HepG2 (cell line): ENCODE data around the gene SCFD2. TPM values are rescaled to one million over a fixed set of nuclear protein-coding genes. Genes with fewer than 3 reads are reported as not detected.
"Not testable (repeated sequence)": the region's sequence is repeated elsewhere in the genome, so short reads cannot be mapped to it uniquely, and the experiment has no call there.

Source experiments
- ATAC-seq: fragments of 200-7000 bp; cut with Tn5 transposase; 3 replicates; pipeline ENCODE4 v1.9.1; 2020; ENCODE audit warnings: mild to moderate bottlenecking, moderate library complexity
- BruUV-seq: library from RNA; stranded (reverse); fragments of 400-500 nt; replicated peaks from 2 replicates; lab custom pipeline; 2021; lab: Mats Ljungman, UMichigan
- CTCF ChIA-PET: fragments of 300-600 bp; formaldehyde crosslinking; extraction: SDS; loops from one replicate; lab custom pipeline; 2021; ENCODE audit warnings: low total read pairs, inconsistent platforms, low intra/inter-chr PET ratio; lab: Yijun Ruan, JAX
- POLR2A ChIA-PET: fragments of 350-600 bp; sonication (Branson Sonifier 250); formaldehyde crosslinking; loops from one replicate; lab custom pipeline; 2020; ENCODE audit warnings: antibody characterized with exemption, inconsistent platforms; lab: Yijun Ruan, JAX
- DNase-seq: peaks from one replicate; pipeline ENCODE4 v3.0.0-alpha.2; 2015; ENCODE audit warnings: low spot score
- FAIRE-seq: peaks from 3 replicates; lab custom pipeline; 2011; peaks lifted over from hg19 to GRCh38; lab: Jason Lieb, UNC
- H2AFZ ChIP-seq: one replicate; pipeline ENCODE4 v1.6.1; 2011; ENCODE audit warnings: low read length, inconsistent platforms
- H3K27ac ChIP-seq: fragments of 300-600 bp; 3 replicates; pipeline ENCODE4 v1.8.0; 2011; ENCODE audit warnings: mixed run types, mild to moderate bottlenecking, mixed read lengths, low read length, inconsistent platforms; ENCODE audit not compliant: insufficient read depth; ENCODE audit errors: extremely low read length
- H3K27me3 ChIP-seq, 2 experiments: fragments of 200-600 bp in 1 of 2; 2 replicates in 1 of 2; 3 replicates in 1 of 2; pipeline versions ENCODE4 v1.6.0 to v1.8.0; 2011; ENCODE audit warnings: low read length in 2 of 2, mild to moderate bottlenecking in 2 of 2, moderate library complexity in 2 of 2, inconsistent platforms in 1 of 2; ENCODE audit not compliant: insufficient read depth in 2 of 2, control insufficient read depth in 1 of 2
- H3K36me3 ChIP-seq, 2 experiments: fragments of 200-600 bp in 1 of 2; replicated peaks in 1 of 2; 2 replicates in 1 of 2; 3 replicates in 1 of 2; pipeline versions ENCODE4 v1.5.1 to v1.8.0; 2011; ENCODE audit warnings: low read length in 2 of 2, inconsistent platforms in 1 of 2; ENCODE audit not compliant: insufficient read depth in 2 of 2, control insufficient read depth in 1 of 2
- H3K4me1 ChIP-seq: 2 replicates; pipeline ENCODE4 v1.5.1; 2012; ENCODE audit warnings: low read length, inconsistent platforms; ENCODE audit not compliant: insufficient read depth
- H3K4me2 ChIP-seq: 2 replicates; pipeline ENCODE4 v1.6.0; 2011; ENCODE audit warnings: low read depth, low read length, inconsistent platforms
- H3K4me3 ChIP-seq, 3 experiments: fragments of 200-600 bp in 1 of 3; sonication (generic), shearing (Covaris generic) in 1 of 3; replicated peaks in 1 of 3; 2 replicates each; pipeline ENCODE4 v1.5.1; 2011 to 2016; ENCODE audit warnings: low read length in 3 of 3, inconsistent platforms in 2 of 3, low read depth in 2 of 3, mild to moderate bottlenecking in 2 of 3, control low read depth in 1 of 3, mixed read lengths in 1 of 3; ENCODE audit not compliant: insufficient read depth in 1 of 3
- H3K79me2 ChIP-seq: one replicate; pipeline ENCODE4 v1.6.1; 2011; ENCODE audit warnings: low read length, inconsistent platforms; ENCODE audit not compliant: insufficient read depth
- H3K9ac ChIP-seq: 2 replicates; pipeline ENCODE4 v1.6.0; 2011; ENCODE audit warnings: mild to moderate bottlenecking, low read depth, low read length, inconsistent platforms; ENCODE audit not compliant: insufficient read depth
- H3K9me3 ChIP-seq: 2 replicates; pipeline ENCODE4 v1.5.1; 2012; ENCODE audit warnings: mild to moderate bottlenecking, low read length
- H4K20me1 ChIP-seq: 2 replicates; pipeline ENCODE4 v1.6.0; 2011; ENCODE audit warnings: inconsistent platforms, mild to moderate bottlenecking, low read length, moderate library complexity; ENCODE audit not compliant: insufficient read depth
- CBX2 ChIP-seq, 2 experiments: fragments of 200-600 bp in 1 of 2; sonication (generic); formaldehyde crosslinking in 1 of 2; IDR thresholded peaks; 2 replicates each; pipeline versions ENCODE4 v1.7.0 to v1.8.1; 2018 to 2022; ENCODE audit warnings: low read depth in 2 of 2, low read length in 1 of 2, mild to moderate bottlenecking in 1 of 2, missing genetic modification reagents in 1 of 2
- GATAD1 ChIP-seq: IDR thresholded peaks from 2 replicates; pipeline ENCODE4 v1.6.1; 2016; ENCODE audit warnings: missing genetic modification reagents, missing compliant biosample characterization
- HHEX ChIP-seq: IDR thresholded peaks from 2 replicates; pipeline ENCODE4 v1.6.1; 2016; ENCODE audit warnings: control low read depth
- HINFP ChIP-seq: sonication (generic); formaldehyde crosslinking; IDR thresholded peaks from 2 replicates; pipeline ENCODE4 v1.4.0; 2020; ENCODE audit warnings: low read depth, mild to moderate bottlenecking, missing genetic modification reagents
- MXI1 ChIP-seq: IDR thresholded peaks from 3 replicates; pipeline ENCODE4 v1.6.1; 2012; ENCODE audit warnings: low read depth, low read length, inconsistent platforms, borderline replicate concordance
- RFXAP ChIP-seq: sonication (generic); formaldehyde crosslinking; IDR thresholded peaks from 2 replicates; pipeline ENCODE4 v1.4.0; 2020; ENCODE audit warnings: missing genetic modification reagents, borderline replicate concordance
- ZNF142 ChIP-seq: sonication (generic); formaldehyde crosslinking; IDR thresholded peaks from 2 replicates; pipeline ENCODE4 v1.4.0; 2020; ENCODE audit warnings: missing genetic modification reagents
- ZNF564 ChIP-seq: sonication (generic); formaldehyde crosslinking; IDR thresholded peaks from 2 replicates; pipeline ENCODE4 v1.8.1; 2023; ENCODE audit warnings: mild to moderate bottlenecking, missing genetic modification reagents
- ZNF660 ChIP-seq: sonication (generic); formaldehyde crosslinking; IDR thresholded peaks from 2 replicates; pipeline ENCODE4 v1.5.1; 2020; ENCODE audit warnings: mild to moderate bottlenecking, low read depth, missing genetic modification reagents, borderline replicate concordance
- WGBS: methylation state at CpG from one replicate; pipeline ENCODE4 v1.1.6; 2017; ENCODE audit warnings: low lambda C conversion rate; 5-methylcytosine and 5-hydroxymethylcytosine counted together
- in situ Hi-C: cut with HindIII; loops from 2 replicates; pipeline ENCODE4 v1.10.0; 2017; ENCODE audit warnings: low pct_unique_long_range_greater_than_20kb; ENCODE audit not compliant: extremely low pct_ligation_motif_present
- intact Hi-C: fragments of 100-400 bp; cut with micrococcal nuclease; formaldehyde crosslinking; loops from one replicate; pipeline ENCODE4 v1.10.0; 2022; ENCODE audit not compliant: unreplicated experiment
- polyA plus RNA-seq, 8 experiments: library from polyadenylated mRNA; depleted of rRNA in 3 of 8; stranded (reverse) in 7 of 8; unstranded in 1 of 8; fragments of >200 nt; fragmentation: Illumina TruSeq in 4 of 8; extraction: Trizol in 4 of 8; gene quantifications; 2 replicates each; pipeline versions ENCODE4 v1.2.1 to v1.2.3, GENCODE V29; 2011 to 2016; ENCODE audit warnings: low read depth in 4 of 8, missing spikeins in 1 of 8, mixed read lengths in 1 of 8; ENCODE audit not compliant: insufficient read depth in 1 of 8
- total RNA-seq, 5 experiments: library from RNA; depleted of rRNA; stranded (reverse); fragments of >200 nt; fragmentation: Illumina TruSeq; extraction: Trizol; gene quantifications; 2 replicates each; pipeline ENCODE4 v1.2.3, GENCODE V29; 2016; ENCODE audit warnings: low read depth in 1 of 5

Gene SCFD2
- total and polyA plus RNA-seq, 2 of the 13 experiments (the other 11 are each of a cell fraction or from before 2014, with no cell fraction given), result 4.6 to 15.6 TPM

GRCh38 chr4:53255986-53256385 is 109.9 kb downstream of the SCFD2 start:
- H3K4me1 ChIP-seq, H3K9ac ChIP-seq, ATAC-seq, CTCF ChIA-PET, H3K27ac ChIP-seq, BruUV-seq, in situ Hi-C loops, FAIRE-seq, H3K79me2 ChIP-seq, H2AFZ ChIP-seq, H3K27me3 ChIP-seq, H4K20me1 ChIP-seq, intact Hi-C loops, DNase-seq, H3K4me3 ChIP-seq, H3K4me2 ChIP-seq, POLR2A ChIA-PET, H3K36me3 ChIP-seq, H3K9me3 ChIP-seq: not testable (repeated sequence)
- WGBS, result no CpG with 5 or more reads among the region's 31 CpGs

GRCh38 chr4:53240573-53240972 is 125.3 kb downstream of the SCFD2 start:
- H3K4me3 ChIP-seq, result no peak overlapping the region
- H3K79me2 ChIP-seq, result no peaks in the 10 kb centered on the region
- H3K36me3 ChIP-seq, result no peaks in the 10 kb centered on the region
- H3K9me3 ChIP-seq, result no peaks in the 10 kb centered on the region
- in situ Hi-C loops, result no loop called here
- TF ChIP-seq CBX2 (IDR thresholded peaks at IDR 0.05; ENCODE audit: low read depth, low read length) (no peak), CBX2 (CRISPR knock-in tag; IDR thresholded peaks at IDR 0.05; ENCODE audit: low read depth) (no peak), ZNF660 (no peak), GATAD1 (no peak), HINFP (CRISPR knock-in tag) (no peak), HHEX (CRISPR knock-in tag) (no peak), ZNF142 (CRISPR knock-in tag) (no peak), RFXAP (CRISPR knock-in tag) (no peak), MXI1 (no peak), ZNF564 (CRISPR knock-in tag) (no peak)
- TF ChIP-seq, all 625 proteins: peak for 0
- H2AFZ ChIP-seq, result no peak overlapping the region
- no TSS peak for BruUV-seq
- 73% methylated on average over 5 of the region's 5 CpGs for WGBS
- ChIA-PET CTCF (no interaction called here), POLR2A (no interaction called here)
- no peaks in the 10 kb centered on the region for H4K20me1 ChIP-seq
- H3K4me2 ChIP-seq, result no peak overlapping the region
- ATAC-seq (no peak), FAIRE-seq (no peak), DNase-seq (no peak)
- H3K27me3 ChIP-seq, result no peaks in the 10 kb centered on the region
- intact Hi-C loops, result no loop called here
- H3K27ac ChIP-seq, result no peak overlapping the region
- no peak overlapping the region for H3K9ac ChIP-seq
- no peaks in the 10 kb centered on the region for H3K4me1 ChIP-seq
